ENCODE results near the gene ROR2.
"Not testable (repeated sequence)": the region's sequence is repeated elsewhere in the genome, so short reads cannot be mapped to it uniquely, and the experiment has no call there.

The ROR2 gene

GRCh38 chr9:91567642-91568274, 382.3 kb downstream of the ROR2 start:
- no peak for DNase-seq (ENCODE audit: low read depth)

DNA sequence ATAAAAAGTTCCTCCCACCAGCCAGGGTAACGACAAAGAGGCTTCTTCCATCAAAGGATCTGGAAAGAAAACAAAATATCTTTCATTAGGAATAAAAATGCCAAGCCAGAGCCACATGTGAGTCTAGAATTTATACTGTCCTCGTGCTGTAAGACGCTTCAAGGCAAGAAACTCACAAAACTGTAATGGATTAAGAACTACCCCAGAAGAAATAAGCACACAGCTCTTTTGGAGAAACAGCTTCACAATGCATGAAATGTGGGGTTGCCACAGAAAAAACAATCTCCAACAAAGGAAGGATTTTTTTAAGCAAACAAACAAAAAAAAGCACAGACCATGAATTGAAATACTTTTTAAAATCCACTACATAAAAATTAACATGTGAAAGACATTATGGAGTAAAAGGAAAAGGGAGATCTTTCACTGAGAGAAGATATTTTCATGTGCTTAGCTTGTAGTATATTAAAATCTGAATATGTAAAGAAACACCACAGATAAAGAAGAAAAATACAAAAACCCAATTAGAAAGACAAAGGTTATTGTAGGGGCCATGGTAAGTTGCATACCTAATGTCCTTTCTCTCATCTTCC, 385.9 kb downstream of the ROR2 start:
- no peak for DNase-seq (ENCODE audit: low read depth)

DNA sequence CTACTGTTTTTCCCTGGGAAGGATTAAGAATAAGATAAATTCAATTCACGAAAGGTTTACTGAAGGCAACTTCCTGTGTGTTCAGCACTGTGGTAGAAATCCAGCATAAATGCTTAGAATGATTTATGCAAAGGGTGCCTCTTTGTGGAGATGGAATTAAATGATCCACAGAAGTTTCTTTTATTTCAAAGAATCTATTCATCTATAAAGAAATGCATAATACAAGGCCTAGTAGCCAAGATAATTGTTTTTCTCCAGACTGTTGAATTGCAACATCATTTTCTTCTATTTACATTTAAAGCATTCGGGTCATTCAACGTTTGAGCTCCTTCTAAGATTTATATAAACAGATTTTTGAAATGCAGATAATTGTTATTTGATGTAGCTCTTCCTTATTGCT, 387.6 kb downstream of the ROR2 start:
- DNase-seq (ENCODE audit: low read depth) = no peak

DNA sequence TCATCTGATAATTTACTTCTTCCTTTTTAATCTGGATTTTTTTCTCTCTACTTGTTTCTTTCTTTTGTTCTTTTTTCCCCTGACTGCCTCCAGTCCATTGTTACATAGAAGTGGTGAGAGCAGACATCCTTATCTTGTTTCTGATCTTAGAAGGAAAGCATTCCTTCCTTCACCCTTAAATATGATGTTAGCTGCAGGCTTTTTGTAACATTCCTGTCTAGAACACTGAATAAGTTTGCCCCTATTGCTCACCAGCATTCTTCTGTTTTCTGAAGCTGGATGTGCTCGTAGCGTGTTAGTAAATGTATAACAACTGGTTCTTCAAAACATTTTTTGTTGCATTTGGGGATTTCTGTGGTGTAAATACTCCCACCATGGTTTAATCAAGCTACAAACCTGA, 389.7 kb downstream of the ROR2 start:
- DNase-seq (ENCODE audit: low read depth) = no peak

DNA sequence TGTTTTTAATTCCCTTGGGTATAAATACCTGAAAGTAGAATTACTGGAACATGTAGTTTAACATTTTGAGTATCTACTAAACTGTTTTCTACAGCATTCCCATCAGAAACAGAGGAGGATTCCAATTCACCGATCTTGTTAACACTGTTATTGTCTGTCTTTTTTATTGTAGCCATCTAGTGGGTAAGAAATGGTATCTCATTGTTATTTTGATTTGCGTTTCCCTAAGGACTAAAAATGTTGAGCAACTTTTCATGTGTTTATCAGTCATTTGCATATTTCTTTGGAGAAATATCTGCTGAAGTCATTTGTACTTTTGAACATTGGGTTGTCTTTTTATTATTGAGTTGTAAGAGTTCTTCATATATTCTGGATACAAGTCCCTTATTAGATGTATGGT, 391.1 kb downstream of the ROR2 start:
- DNase-seq (ENCODE audit: low read depth) = no peak

- no peak for DNase-seq (ENCODE audit: low read depth)
These were observed 391.6 kb downstream of the ROR2 start for GRCh38 chr9:91558395-91558794.

GRCh38 chr9:91557327-91557726, 392.7 kb downstream of the ROR2 start:
- DNase-seq (ENCODE audit: low read depth) = no peak

DNA sequence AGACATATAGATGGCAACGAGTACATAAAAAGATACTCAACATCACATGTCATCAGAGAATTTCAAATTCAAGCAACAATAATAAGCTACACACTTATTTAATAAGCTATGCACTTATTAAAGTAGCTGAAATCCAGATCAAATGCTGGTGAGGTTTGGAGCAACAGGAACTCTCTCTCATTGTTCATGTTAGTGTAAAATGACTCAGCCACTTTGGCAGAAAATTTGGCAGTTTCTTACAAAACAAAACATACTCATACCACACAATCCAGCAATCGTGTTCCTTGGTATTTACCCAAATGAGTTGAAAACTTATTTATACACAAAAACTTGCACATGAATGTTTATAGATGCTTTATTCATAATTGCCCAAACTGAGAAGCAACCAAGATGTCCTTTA, 394.9 kb downstream of the ROR2 start:
- DNase-seq (ENCODE audit: low read depth) = no peak

GRCh38 chr9:91549177-91549576, 400.9 kb downstream of the ROR2 start:
- DNase-seq (ENCODE audit: low read depth) = no peak

- DNase-seq (ENCODE audit: low read depth) = no peak
These were observed 402.9 kb downstream of the ROR2 start for GRCh38 chr9:91547081-91547480.

GRCh38 chr9:91546574-91546973, 403.5 kb downstream of the ROR2 start:
- DNase-seq (ENCODE audit: low read depth) = no peak

DNA sequence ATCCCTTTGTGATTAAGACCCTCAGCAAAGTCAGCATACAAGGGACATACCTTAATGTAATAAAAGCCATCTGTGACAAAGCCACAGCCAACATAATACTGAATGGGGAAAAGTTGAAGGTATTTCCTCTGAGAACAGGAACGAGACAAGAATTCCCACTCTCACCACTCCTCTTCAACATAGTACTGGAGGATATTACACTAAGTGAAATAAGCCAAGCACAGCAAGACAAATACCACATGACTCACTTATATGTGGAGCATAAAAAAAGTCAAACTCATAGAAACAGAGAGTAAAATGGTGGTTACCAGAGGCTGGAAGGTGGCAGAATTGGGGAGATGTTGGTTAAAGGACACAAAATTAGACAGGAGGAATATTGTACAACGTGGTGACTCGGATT, 408.3 kb downstream of the ROR2 start:
- no peak for DNase-seq (ENCODE audit: low read depth)

DNA sequence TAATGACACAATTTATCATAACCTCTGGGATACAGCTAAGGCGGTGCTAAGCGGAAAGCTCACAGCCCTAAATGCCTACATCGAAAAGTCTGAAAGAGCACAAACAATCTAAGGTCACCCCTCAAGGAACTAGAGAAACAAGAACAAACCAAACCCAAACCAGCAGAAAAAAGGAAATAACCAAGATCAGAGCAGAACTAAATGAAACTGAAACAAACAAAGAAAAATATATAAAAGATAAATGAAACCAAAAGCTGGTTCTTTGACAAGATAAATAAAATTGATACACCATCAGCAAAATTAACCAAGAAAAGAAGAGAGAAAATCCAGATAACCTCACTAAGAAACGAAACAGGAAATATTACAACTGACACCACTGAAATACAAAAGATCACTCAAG, 409.5 kb downstream of the ROR2 start:
- not testable (repeated sequence) for DNase-seq (ENCODE audit: low read depth)

DNA sequence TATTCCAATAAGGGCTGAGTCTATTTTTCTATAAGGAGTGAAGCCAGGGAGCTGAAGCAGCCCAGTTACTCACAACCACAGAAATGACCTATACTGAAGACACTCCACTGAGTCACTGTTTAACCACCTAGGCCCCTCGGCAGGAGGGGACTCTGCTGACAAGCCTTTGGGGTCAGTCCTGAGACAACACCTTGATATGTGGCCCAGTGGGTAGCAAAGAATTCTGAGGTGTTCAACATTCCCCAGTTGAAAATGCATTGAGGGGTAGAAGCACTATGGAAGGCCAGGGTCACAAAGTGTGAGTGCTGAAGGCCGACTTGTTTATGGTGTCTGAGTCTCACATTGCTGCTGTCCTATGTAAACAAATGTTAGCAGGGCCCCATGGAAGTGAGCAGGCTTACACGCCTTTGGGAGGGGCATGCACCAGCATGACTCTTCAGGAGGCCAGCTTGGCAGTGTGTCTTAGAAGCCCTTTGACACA, 413.8 kb downstream of the ROR2 start:
- DNase-seq (ENCODE audit: low read depth) = no peak

- DNase-seq (ENCODE audit: low read depth) = no peak
These were observed 415.7 kb downstream of the ROR2 start for GRCh38 chr9:91534374-91534773.

- no peak for DNase-seq (ENCODE audit: low read depth)
These were observed 416.6 kb downstream of the ROR2 start for GRCh38 chr9:91533382-91533781.

DNA sequence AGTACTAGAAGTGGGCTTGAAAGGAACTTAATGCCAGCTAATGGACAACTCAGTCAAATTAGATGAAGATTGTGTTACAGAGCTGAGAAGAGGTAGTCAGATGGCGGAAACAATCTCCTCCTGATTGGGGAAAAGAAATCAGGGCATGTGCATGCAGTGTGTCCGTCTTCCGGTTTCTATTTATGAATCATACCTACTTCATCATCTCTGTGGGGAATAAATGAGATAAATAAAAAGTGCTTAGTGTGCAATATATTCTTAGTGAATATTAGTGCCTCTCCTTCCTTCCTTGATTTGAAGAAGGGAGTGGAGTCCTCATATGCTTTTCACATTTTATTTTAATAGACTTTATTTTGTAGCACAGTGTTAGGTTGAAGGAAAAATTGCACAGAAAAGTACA, 417.7 kb downstream of the ROR2 start:
- no peak for DNase-seq (ENCODE audit: low read depth)

DNA sequence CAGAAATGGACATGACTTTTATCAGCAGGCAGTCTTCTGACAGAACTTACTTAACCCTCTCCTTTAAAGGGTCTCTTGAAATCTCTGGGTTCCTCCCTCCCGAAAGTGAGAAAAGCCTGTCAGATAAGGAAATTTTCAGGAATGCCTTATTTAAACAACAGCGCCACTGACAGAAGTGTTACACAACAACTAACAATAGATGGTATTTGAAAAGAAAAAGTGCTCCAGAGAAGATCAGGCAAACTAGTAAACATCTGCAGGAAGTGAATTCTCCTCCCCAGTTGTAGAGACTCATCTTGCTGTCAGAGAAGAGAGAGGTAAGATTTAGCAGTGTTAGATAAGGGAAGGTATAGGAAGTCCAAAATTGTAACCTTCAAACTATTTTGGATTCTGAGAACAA, 419.2 kb downstream of the ROR2 start:
- no peak for DNase-seq (ENCODE audit: low read depth)

GRCh38 chr9:91522481-91522880, 427.5 kb downstream of the ROR2 start:
- no peak for DNase-seq (ENCODE audit: low read depth)

DNA sequence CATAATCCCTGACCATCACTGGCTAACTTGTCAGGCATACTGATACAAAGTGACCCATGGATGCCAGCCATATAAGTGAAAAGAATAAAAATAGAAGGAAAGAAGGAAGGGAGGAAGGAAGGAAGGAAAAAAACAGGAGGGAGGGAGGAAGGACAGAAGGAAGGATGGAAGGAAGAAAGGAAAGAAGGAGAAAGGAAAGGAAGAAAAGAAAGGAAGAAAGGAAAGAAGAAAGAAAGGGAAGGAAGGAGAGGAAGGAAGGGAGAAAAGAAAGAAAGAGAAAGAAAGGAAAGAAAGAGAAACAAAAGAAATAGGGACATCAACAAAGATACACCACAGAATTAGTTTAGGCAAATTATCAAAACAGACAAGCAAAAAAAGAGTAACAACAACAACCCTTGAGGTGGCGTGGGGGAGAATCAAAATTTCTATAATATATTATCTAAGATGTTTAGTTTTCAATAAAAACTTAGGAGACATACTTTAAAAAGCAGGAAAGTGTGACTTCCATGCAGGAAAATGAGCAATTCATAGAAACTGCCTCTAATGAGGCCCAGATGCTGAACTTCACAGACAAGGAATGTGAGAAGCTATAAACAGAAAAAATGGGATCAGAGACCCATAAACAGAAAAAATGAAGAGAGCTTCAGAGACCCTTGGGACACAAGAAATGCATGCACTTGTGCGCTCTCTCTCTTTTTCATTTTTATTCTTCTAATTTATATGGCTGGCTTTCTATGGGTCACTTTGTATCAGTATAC, 430.3 kb downstream of the ROR2 start:
- no peak for DNase-seq (ENCODE audit: low read depth)

DNA sequence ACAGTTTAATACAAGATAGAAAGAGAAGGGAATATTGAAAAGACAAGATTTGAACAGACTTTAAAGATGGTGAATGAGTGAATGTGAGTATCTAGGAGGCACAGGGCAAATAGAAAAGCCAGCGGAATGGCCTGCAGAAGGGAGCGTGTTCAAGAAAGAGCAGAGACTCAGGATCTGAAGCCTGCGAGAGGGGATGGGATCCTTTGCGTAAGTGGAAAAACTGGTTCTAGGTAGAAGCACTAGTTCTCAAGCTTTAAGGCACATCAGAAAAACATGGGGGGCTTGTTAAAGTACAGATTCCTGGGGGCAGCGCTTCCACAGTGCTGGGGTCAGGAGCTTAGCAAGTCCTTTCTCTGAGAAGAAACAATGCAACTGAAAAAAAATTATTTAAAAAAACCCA, 431.6 kb downstream of the ROR2 start:
- DNase-seq (ENCODE audit: low read depth) = no peak

DNA sequence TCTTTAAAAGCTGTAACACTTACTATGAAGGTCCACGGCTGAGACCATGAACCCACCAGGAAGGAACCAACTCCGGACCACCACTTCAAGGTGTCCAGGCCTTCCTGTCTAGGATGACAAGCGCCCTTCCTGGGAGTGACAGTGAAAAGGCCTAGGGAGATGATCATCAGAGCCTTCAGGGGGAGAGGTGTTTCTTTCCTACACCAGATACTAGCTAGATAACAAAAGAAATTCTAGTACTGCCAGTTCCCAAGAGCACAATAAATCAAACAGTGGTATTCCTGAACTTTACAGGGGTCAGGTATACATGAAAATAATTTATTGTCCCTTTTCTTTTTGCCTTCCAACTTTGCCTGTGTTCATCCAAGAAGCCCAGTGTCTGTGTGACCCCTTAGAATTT, 432.2 kb downstream of the ROR2 start:
- DNase-seq (ENCODE audit: low read depth) = no peak

- DNase-seq (ENCODE audit: low read depth) = not testable (repeated sequence)
These were observed 432.7 kb downstream of the ROR2 start for GRCh38 chr9:91517332-91517731.
